Activated CD4-positive, alpha-beta T cell treated with anti-CD3 and anti-CD28 coated beads for 36 hours (primary cell): ENCODE data around the gene TRAPPC2L. TPM values are rescaled to one million over a fixed set of nuclear protein-coding genes. Genes with fewer than 3 reads are reported as not detected.

Experiments
- ATAC-seq: fragments of 200-7000 bp; cut with Tn5 transposase; one replicate; pipeline ENCODE4 v1.10.0; 2021; ENCODE audit warnings: mild to moderate bottlenecking, moderate library complexity
- CTCF ChIA-PET: fragments of 350-600 bp; sonication (Branson Sonifier 250); formaldehyde crosslinking; loops from one replicate; lab custom pipeline; 2021; ENCODE audit warnings: antibody characterized with exemption; lab: Charles Lee
- POLR2A ChIA-PET: fragments of 350-600 bp; sonication (Branson Sonifier 250); formaldehyde crosslinking; loops from one replicate; lab custom pipeline; 2021; ENCODE audit warnings: antibody characterized with exemption, inconsistent platforms; lab: Charles Lee
- DNase-seq: peaks from one replicate; pipeline ENCODE4 v3.0.0-alpha.2; 2020
- H3K27ac Mint-ChIP-seq: one replicate; pipeline ENCODE4 v1.8.0; 2021; ENCODE audit warnings: mixed read lengths
- H3K27me3 Mint-ChIP-seq: one replicate; pipeline ENCODE4 v1.8.0; 2021; ENCODE audit warnings: mixed read lengths
- H3K36me3 Mint-ChIP-seq: one replicate; pipeline ENCODE4 v1.8.0; 2021; ENCODE audit warnings: low read depth, mixed read lengths
- H3K4me1 Mint-ChIP-seq: one replicate; pipeline ENCODE4 v1.8.0; 2021; ENCODE audit warnings: mixed read lengths
- H3K4me3 Mint-ChIP-seq: one replicate; pipeline ENCODE4 v1.8.0; 2021; ENCODE audit warnings: mild to moderate bottlenecking, moderate library complexity, mixed read lengths
- H3K9me3 Mint-ChIP-seq: one replicate; pipeline ENCODE4 v1.8.0; 2021; ENCODE audit warnings: low read depth, mixed read lengths
- intact Hi-C, 2 experiments: fragments of 100-400 bp; cut with DNase I in 1 of 2; cut with micrococcal nuclease in 1 of 2; formaldehyde crosslinking; loops; one replicate each; pipeline versions ENCODE4 v1.14.2 to v1.15.1; 2022 to 2024; cut with DNase I, micrococcal nuclease
- total RNA-seq, 2 experiments: library from RNA; stranded (reverse); gene quantifications; one replicate each; pipeline ENCODE4 v1.2.3, GENCODE V29; 2021

The TRAPPC2L gene
- total RNA-seq, 2 experiments from 2014 or later: 43.3 to 50.7 TPM

- no peaks in the 10 kb centered on the region for H3K9me3 Mint-ChIP-seq
- H3K27ac Mint-ChIP-seq: no peak overlapping the region
- H3K4me3 Mint-ChIP-seq: no peak overlapping the region
- ChIA-PET POLR2A (no interaction called here), CTCF (no interaction called here)
- no peak for DNase-seq
- H3K27me3 Mint-ChIP-seq: no peaks in the 10 kb centered on the region
- intact Hi-C loops: no loop called here
- H3K36me3 Mint-ChIP-seq: no peaks in the 10 kb centered on the region
- no peak for ATAC-seq
- no peaks in the 10 kb centered on the region for H3K4me1 Mint-ChIP-seq
Observed at GRCh38 chr16:88906535-88907105, 49.7 kb downstream of the TRAPPC2L start.

DNA sequence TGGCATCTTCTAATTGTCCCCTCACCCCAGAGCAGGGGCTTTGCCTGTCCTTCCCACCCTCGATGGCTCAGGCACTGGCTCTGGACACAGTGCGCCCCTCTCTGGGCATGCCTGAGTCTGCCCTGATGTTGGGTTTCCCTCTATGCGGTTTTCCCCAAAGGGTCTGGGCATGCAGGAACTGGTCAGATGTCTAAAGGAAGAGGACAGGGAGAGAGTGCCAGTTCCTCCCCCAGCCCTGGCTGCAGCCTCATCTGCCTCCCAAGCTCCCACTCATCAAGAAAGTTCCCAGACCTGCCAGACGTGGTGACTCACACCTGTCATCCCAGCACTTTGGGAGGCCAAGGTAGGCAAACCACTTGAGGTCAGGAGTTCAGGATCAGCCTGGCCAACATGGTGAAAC, 50.8 kb downstream of the TRAPPC2L start:
- Mint-ChIP-seq H3K9me3 (no peaks in the 10 kb centered on the region), H3K36me3 (no peaks in the 10 kb centered on the region), H3K4me3 (no peak overlapping the region), H3K27ac (no peak overlapping the region), H3K4me1 (no peaks in the 10 kb centered on the region), H3K27me3 (no peaks in the 10 kb centered on the region)
- no peak for ATAC-seq
- DNase-seq: no peak
- POLR2A ChIA-PET: no interaction called here
- intact Hi-C loops: no loop called here
- CTCF ChIA-PET: no interaction called here

DNA sequence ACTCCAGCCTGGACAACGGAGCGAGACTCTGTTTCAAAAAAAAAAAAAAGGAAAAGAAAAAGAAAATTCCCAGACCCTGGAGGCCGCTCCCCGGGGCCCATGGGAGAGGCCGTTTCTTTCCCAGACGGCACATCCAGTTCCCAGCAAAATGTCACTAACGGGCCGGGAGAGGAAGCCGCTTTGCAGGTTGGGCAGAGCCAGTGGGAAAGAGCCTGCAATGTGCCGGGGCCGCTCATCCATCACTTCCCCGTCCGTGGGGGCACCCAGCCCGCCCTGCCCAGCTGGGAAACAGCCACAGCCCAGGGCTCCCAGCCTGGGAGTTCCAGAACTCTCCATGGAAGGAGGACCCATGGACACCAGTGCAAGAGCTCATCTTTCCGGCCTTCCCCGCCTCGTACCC, 51.4 kb downstream of the TRAPPC2L start:
- ATAC-seq (no peak), DNase-seq (no peak)
- Mint-ChIP-seq H3K9me3 (no peaks in the 10 kb centered on the region), H3K4me1 (no peaks in the 10 kb centered on the region), H3K36me3 (no peaks in the 10 kb centered on the region), H3K4me3 (no peak overlapping the region), H3K27ac (no peak overlapping the region), H3K27me3 (no peaks in the 10 kb centered on the region)
- POLR2A ChIA-PET: no interaction called here
- intact Hi-C loops: no loop called here
- CTCF ChIA-PET: no interaction called here

DNA sequence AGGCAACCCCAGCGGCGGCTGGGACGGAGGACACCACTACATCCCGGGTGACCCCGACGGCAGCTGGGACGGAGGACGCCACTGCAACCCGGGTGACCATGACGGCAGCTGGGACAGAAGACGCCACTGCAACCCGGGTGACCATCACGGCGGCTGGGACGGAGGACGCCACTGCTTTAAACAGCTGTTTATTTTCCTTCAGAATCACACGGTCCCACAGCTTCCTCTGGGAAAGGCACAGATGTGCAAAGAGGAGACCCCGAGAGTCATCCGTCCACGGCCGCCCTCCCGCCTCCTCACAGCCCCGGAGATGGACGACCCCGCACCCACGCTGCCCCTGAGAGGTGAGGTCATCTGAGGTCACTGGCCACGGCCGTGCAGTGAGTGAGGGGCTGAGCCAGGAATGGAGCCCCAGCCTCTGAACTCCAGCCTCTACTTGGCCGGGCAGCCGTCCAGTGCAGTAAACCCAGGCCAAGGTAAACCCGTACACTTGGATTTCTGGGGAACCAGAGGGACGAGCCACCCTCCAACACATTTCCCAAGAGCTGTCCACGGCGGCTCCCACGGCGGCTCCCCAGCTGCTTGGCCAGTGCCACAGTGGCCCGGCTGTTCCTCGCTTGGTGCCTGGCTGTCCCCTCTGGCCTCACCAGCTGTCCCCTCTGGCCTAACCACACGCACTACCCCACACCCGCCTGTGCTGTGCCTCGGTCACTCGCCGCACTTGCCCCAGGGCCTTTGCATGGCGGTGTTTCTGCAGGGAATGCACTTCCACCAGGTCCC, 52.7 kb downstream of the TRAPPC2L start:
- ChIA-PET CTCF (no interaction called here), POLR2A (no interaction called here)
- no peak for DNase-seq
- no peaks in the 10 kb centered on the region for H3K27me3 Mint-ChIP-seq
- H3K27ac Mint-ChIP-seq: no peak overlapping the region
- no peak overlapping the region for H3K4me3 Mint-ChIP-seq
- no peak for ATAC-seq
- H3K36me3 Mint-ChIP-seq: no peaks in the 10 kb centered on the region
- intact Hi-C loops: loop anchor here in 1 of 2 experiments (1.0 kb wide), 1 partner anchor 40 kb away; no protein-coding TSS in a partner anchor
- H3K9me3 Mint-ChIP-seq: no peaks in the 10 kb centered on the region
- H3K4me1 Mint-ChIP-seq: no peaks in the 10 kb centered on the region

- Mint-ChIP-seq H3K9me3 (no peaks in the 10 kb centered on the region), H3K4me1 (no peaks in the 10 kb centered on the region), H3K36me3 (no peaks in the 10 kb centered on the region), H3K4me3 (no peak overlapping the region), H3K27me3 (no peaks in the 10 kb centered on the region), H3K27ac (no peak overlapping the region)
- ATAC-seq (no peak), DNase-seq (no peak)
- POLR2A ChIA-PET: no interaction called here
- intact Hi-C loops: no loop called here
- CTCF ChIA-PET: no interaction called here
Observed at GRCh38 chr16:88910284-88911135, 53.6 kb downstream of the TRAPPC2L start.

DNA sequence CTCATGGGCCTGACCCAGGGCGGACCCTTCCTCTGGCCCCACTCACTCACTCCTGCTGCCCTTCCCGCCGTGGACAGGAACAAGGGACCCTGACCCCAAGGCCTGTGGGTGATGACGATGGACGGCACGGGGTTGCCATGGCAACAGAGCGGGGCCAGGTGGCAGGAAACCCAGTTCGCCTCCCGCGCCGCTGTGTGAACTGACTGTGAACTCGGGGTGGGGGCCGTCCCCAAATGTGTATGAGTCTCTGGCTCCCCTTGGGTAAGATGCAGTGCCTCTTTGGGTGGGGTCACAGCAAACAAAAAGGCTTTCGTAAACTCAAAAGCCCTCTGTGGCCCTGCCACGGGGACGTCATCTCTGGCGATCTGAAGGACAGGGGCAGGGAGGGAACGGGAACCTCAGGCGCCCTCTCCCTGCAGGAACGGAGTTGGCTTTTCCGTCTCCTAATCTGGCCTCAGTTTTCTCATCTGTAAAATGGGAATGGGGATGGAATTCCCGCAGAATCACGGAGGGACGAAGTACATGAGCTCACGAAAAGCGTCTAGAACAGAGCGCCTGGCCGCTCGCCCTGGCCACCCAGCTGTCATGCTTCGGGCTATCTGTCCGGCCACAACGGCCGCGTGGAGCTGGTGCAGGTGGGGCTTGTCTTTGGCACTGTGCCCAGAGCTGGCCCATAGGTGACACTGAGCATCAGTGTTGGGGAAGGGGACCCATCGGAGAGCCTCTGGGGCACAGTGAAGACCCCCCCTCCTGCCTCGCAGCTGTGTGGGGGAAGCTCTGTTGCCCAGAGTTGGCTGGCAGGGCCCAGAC, 54.4 kb downstream of the TRAPPC2L start:
- POLR2A ChIA-PET: no interaction called here
- H3K27me3 Mint-ChIP-seq: no peaks in the 10 kb centered on the region
- ATAC-seq (no peak), DNase-seq (peak; percentile 26)
- CTCF ChIA-PET: interaction anchor here (0.5 kb wide), 1 partner anchor 226 kb away, joined by 4 read pairs; no protein-coding TSS in a partner anchor
- H3K4me3 Mint-ChIP-seq: no peak overlapping the region
- intact Hi-C loops: no loop called here
- H3K36me3 Mint-ChIP-seq: no peaks in the 10 kb centered on the region
- no peaks in the 10 kb centered on the region for H3K9me3 Mint-ChIP-seq
- no peak overlapping the region for H3K27ac Mint-ChIP-seq
- H3K4me1 Mint-ChIP-seq: no peaks in the 10 kb centered on the region

GRCh38 chr16:88911946-88912310, 55.0 kb downstream of the TRAPPC2L start:
- ChIA-PET CTCF (interaction anchor here (0.5 kb wide), 1 partner anchor 227 kb away, joined by 4 read pairs; no protein-coding TSS in a partner anchor), POLR2A (no interaction called here)
- H3K4me3 Mint-ChIP-seq: no peak overlapping the region
- intact Hi-C loops: no loop called here
- no peaks in the 10 kb centered on the region for H3K9me3 Mint-ChIP-seq
- H3K27ac Mint-ChIP-seq: no peak overlapping the region
- no peak for ATAC-seq
- DNase-seq: no peak
- no peaks in the 10 kb centered on the region for H3K4me1 Mint-ChIP-seq
- H3K27me3 Mint-ChIP-seq: no peaks in the 10 kb centered on the region
- H3K36me3 Mint-ChIP-seq: no peaks in the 10 kb centered on the region

Other genes with a start within 250 kb of the TRAPPC2L start
- gene IL17C, start 218.6 kb upstream of the TRAPPC2L start, total RNA-seq: under 1 TPM in 1 of 2 experiments, not detected in 1; 0.18 TPM
- 100 to 1,000 TPM; 155 to 200 TPM for gene CYBA, start 206.1 kb upstream of the TRAPPC2L start, total RNA-seq
- gene MVD, start 194.0 kb upstream of the TRAPPC2L start, total RNA-seq: 10 to 100 TPM; 62.8 to 81.1 TPM
- gene SNAI3, start 170.6 kb upstream of the TRAPPC2L start, total RNA-seq: 1 to 10 TPM; 3.6 to 4.1 TPM
- 10 to 100 TPM; 44.0 to 49.7 TPM for gene RNF166, start 150.7 kb upstream of the TRAPPC2L start, total RNA-seq
- 10 to 100 TPM; 29.6 to 36.2 TPM for gene CTU2, start 150.6 kb upstream of the TRAPPC2L start, total RNA-seq
- 100 to 1,000 TPM; 105 to 126 TPM for gene PIEZO1, start 71.9 kb upstream of the TRAPPC2L start, total RNA-seq
- gene CDT1, start 53.3 kb upstream of the TRAPPC2L start, total RNA-seq: 100 to 1,000 TPM; 136 to 182 TPM
- 100 to 1,000 TPM; 105 to 179 TPM for gene APRT, start 45.2 kb upstream of the TRAPPC2L start, total RNA-seq
- 10 to 100 TPM; 20.1 TPM for gene GALNS, start 180 bp upstream of the TRAPPC2L start, total RNA-seq
- not detected for gene PABPN1L, start 9.5 kb downstream of the TRAPPC2L start, total RNA-seq
- gene CBFA2T3, start 120.1 kb downstream of the TRAPPC2L start, total RNA-seq: under 1 TPM; 0.30 to 0.34 TPM
- 10 to 100 TPM; 39.7 to 41.7 TPM for gene ACSF3, start 236.7 kb downstream of the TRAPPC2L start, total RNA-seq